Measurements from ENCODE around the gene SCAMP4.
"Not testable (repeated sequence)": the region's sequence is repeated elsewhere in the genome, so short reads cannot be mapped to it uniquely, and the experiment has no call there.

The SCAMP4 gene

DNA sequence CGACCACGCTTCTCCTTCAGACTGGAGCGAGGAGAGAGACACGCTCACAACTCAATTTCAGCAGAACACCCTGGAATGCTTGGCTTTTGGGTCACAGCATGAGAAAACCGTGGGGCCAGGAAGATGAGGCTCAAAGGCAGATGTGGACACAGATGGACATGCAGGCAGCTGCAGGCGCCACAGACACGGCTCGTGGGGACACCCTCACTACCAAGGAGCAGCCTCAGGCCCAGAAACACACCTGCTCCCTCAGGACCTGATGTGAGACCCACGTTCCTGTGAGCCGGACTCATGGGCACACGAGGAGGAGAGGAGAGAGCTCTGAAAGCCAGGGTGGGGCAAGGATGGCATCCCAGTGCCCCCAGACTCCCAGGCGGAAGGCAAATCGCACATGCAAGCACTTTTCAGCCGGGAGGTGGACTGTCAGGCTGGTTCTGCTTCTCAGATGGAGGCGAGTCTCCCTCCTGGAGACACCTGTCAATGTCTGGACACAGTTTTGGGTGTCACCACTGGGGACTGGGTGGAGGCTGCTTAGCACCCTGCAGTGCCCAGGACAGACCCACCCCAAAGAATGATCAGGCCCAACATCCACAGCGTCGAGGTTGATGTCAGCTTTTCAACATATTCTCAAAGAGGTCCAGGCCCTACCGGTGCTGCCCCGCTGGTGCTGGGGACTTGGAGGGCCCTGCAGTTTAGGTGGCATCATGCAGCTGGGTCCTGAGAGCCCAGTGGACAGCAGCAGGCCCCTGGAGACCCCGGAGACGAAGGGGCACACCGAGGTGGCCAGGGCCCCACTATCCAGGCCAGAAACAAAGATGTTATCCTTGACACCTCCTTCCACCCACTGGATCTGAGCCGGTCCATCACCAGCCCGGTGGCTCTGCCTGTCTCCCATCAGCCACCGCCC is 22.2 kb upstream of the SCAMP4 start:
- no peak for DNase-seq (ENCODE audit: low read depth, low spot score)

DNA sequence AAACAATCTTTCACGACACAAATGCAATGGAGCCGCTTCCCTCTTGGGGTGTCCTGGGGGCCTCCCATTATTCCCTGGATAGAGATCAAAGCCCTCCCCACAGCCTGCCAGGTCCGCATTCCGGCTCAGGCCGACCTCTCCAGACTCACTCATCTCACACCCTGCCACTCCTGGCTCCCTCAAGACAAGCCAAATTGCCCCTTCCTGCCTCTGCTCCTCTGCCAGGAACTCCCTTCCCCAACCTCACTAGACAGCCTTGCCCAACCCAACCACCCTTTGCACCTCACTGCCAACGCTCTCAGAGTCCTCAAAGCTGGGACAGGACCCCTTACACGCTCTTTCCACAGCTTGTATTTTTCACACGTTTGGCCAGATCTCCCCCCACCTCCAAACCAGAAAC is 21.4 kb upstream of the SCAMP4 start:
- DNase-seq (ENCODE audit: low read depth, low spot score) = no peak

DNA sequence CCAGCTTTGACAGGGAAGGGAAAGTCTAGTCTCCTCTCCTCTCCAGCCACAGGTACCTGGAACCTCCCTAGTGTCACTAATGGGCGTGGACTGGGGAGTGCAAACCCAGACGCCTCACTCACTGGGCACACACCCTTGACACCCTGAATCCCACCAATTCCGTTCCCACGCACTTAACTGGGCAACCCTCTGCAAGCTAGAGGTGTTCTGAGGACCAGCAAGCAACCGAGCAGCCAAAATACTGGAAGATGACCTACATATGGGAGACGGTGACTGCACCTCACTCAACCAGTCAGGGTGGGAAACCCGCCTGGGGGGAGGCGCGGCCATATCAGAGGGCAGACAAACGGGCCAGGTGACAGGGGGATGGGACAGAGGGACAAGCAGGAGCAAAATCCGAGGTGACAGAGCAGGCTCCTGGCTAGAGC is 20.9 kb upstream of the SCAMP4 start:
- no peak for DNase-seq (ENCODE audit: low read depth, low spot score)

DNA sequence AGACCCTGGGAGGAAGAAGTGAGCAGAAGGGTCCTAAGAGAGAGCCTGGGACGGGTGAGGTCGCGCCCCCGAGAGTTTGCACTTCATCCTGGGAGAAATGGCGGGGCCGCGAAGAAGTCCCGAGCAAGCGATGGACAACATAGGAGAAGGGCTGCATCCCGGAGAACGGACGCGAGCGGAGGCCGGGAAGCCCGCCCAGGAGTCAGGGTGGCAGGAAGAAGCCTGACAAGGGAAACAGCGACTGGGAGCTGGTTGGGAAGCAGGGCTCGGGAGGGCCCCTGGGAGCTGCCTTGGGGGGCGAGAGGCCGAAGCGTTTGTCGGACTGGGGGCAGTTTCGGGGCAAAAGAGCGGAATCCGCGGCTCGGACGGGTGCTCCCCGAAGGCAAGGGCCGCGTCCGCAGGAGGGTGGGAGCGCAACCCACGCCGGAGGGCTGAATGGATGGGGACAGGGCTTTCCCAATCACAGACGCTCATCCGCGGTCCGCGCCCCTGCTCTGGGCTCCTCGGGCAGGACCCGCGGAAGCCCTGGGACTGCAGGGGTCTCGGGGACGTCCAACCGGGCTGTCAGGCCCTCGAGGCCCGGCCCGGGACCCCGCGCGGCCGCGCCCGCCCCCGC is 20.4 kb upstream of the SCAMP4 start:
- DNase-seq (ENCODE audit: low read depth, low spot score) = no peak

DNA sequence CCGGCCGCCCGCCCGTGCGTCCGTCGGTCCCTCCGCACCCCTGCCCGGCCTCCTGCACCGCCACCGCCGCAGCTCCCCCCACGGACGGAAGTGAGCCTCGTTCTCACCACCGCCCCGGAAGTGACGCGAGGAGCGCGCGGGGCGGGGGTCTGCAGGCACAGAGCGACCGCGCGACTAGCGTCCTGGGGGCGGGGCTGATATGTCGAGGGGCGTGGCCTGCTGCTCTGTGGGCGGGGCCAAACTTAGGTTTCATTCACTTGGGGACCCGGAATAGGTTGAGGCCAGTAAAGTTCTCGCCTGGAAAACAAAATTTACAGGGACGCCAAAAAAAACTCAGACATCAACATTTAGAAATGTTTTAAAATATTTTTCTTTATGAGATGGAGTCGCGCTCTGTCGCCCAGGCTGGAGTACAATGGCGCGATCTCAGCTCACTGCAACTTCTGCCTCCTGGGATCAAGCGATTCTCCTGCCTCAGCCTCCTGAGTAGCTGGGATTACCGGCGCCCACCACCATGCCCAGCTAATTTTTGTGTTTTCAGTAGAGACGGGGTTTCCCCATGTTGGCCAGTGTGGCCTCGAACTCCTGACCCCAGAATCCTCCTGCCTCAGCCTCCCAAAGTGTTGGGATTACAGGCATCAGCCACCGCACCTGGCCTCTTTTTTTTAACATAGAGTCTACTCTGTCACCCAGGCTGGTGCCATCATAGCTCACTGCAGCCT is 19.6 kb upstream of the SCAMP4 start, which contains the start of gene ABHD17A:
Gene ABHD17A, minus strand, starts transcription at position 99 of the 722 bp plus-strand sequence. CDS start 3,930 bp downstream, outside the sequence.
- peak; percentile 74 for DNase-seq (ENCODE audit: low read depth, low spot score)

DNA sequence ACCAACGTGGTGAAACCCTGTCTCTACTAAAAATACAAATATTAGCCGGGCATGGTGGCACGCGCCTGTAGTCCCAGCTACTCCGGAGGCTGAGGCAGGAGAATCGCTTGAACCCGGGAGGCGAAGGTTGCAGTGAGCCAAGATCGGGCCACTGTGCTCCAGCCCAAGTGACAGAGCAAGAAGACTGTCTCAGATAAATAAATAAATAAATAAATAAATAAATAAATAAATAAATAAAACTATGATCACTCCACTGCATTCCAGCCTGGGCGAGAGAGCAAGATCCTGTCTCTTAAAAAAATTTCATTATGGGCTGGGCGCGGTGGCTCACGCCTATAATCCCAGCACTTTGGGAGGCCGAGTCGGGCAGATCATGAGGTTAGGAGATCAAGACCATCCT is 18.8 kb upstream of the SCAMP4 start:
- not testable (repeated sequence) for DNase-seq (ENCODE audit: low read depth, low spot score)

DNA sequence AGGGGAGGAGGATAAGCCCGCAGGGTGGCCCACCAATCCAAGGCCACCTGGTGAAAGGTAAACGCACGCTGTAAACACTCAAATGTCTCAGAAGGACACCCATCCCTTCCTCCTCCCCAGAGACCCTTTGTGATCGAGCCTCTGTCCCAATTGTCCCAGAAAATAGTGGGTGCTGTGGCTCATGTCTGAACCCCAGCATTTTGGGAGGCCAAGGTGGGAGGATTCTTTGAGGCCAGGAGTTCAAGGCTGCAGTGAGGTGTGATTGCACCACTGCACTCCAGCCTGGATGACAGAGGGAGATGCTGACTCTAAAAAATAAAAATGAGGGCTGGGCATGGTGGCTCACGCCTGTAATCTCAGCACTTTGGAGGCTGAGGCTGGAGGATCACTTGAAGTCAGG is 16.8 kb upstream of the SCAMP4 start:
- DNase-seq (ENCODE audit: low read depth, low spot score) = no peak

DNA sequence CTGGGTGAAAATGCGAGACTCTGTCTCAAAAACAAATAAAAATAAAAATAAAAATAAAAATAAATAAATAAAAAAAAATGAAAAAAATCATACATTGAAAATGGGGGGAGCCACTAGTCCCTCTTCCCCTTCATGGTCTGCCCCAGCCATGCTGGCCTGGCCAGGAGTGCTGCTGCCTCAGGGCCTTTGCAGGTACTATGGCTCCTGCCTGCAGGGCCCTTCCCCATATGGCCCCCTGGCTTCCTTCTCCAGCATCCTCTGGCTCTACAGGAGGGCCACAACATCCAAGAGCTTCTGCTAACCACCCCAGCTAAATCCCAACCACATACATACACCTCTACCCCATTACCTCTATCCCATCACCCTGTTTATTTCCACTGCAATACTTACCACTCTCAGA is 15.3 kb upstream of the SCAMP4 start:
- DNase-seq (ENCODE audit: low read depth, low spot score) = no peak

DNA sequence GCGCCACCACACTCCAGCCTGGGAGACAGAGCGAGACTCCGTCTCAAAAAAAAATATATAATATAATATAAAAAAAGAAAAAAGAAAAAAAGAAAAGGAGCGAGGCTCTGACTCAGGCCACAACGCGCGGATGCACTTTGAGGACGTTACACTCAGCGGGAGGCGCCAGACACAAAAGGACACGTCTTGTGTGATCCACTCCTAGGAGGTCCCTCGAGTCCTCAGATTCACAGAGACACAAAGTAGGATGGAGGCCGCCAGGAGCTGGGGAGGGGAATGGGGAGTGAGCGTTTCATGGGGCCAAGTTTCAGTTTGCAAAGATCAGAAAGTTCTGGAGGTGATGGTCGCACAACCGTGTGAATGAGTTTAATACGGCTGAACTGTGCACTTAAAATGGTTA is 11.4 kb upstream of the SCAMP4 start:
- no peak for DNase-seq (ENCODE audit: low read depth, low spot score)

DNA sequence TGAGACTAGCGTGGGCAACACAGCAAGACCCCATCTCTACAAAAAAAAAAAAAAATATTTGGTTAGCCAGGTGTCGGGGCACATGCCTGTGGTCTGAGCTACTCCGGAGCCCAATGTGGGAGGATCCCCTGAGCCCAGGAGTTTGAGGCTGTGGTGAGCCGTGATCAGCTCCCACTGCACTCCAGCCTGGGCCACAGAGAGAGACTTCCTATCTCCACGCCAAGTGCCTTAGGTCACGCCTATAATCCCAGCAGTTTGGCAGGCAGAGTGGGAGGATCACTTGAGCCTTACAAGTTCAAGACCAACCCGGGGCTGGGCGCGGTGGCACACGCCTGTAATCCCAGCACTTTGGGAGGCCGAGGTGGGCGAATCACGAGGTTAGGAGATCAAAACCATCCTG is 8.7 kb upstream of the SCAMP4 start:
- DNase-seq (ENCODE audit: low read depth, low spot score) = no peak

DNA sequence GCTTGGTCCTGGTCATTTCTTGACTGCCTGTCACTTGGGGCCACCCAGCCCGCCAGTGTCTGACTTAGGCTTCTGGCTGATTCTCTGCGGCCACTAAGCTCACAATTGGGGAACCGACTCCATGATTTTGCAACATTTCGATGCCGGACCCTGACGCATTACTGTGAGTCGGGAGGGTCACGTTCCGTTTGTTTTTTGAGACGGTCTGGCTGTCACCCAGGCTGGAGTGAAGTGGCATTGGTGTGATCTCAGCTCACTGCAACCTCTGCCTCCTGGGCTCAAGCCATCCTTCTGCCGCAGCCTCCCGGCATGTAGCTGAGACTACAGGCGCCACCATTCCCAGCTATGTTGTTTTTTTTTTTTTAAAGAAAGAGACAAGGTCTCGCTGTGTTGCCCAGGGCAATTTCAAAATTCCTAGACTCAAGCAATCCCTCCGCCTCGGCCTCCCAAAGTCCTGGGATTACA is 3.2 kb upstream of the SCAMP4 start:
- DNase-seq (ENCODE audit: low read depth, low spot score) = no peak

DNA sequence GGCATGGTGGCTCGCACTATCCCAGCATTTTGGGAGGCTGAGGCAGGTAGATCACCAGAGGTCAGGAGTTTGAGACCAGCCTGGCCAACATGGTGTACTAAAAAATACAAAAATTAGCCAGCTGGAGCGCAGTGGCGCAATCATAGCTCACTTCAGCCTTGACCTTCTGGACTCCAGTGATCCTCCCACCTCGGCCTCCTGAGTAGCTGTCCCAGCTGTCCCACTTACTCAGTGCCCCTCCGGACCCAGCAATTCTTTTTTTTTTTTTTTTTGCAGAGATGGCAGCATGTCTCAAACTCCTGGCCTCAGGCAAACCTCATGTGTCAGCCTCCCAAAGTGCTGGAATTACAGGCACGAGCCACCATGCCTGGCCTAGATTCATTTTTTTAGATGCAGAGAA is 2.3 kb upstream of the SCAMP4 start:
- no peak for DNase-seq (ENCODE audit: low read depth, low spot score)

DNA sequence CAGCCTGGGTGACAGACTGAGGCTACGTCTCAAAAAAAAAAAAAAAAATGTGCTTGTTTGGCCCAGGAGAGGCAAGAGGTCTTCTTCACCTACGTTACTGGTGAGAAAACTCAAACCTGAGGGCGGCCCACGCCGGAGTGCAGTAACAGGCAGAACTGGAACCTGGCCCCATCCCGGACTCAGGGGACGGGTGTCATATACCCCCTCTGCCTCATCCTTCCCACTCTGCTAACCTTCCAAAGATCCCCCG is 414 bp upstream of the SCAMP4 start:
- DNase-seq (ENCODE audit: low read depth, low spot score) = no peak

DNA sequence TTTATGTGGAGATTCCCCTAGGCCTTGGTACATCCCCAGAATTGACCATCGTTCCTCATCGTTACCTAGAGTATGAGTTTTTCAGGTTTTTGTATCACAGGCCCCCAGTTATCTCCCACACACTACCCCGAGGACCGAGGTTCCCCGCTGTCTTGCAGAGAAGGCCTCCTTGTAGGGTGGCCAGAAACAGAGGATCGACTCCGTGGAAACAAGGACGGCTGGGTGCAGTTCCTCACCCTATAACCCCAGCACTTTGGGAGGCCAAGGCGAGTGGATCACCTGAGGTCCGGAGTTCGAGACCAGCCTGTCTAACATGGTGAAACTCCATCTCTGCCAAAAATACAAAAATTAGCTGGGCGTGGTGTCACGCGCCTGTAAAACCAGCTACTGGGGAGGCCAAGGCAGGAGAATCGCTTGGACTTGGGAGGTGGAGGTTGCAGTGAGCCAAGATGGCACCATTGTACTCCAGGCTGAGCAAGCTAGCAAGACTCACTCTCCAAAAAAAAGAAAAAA is 720 bp downstream of the SCAMP4 start:
- no peak for DNase-seq (ENCODE audit: low read depth, low spot score)

DNA sequence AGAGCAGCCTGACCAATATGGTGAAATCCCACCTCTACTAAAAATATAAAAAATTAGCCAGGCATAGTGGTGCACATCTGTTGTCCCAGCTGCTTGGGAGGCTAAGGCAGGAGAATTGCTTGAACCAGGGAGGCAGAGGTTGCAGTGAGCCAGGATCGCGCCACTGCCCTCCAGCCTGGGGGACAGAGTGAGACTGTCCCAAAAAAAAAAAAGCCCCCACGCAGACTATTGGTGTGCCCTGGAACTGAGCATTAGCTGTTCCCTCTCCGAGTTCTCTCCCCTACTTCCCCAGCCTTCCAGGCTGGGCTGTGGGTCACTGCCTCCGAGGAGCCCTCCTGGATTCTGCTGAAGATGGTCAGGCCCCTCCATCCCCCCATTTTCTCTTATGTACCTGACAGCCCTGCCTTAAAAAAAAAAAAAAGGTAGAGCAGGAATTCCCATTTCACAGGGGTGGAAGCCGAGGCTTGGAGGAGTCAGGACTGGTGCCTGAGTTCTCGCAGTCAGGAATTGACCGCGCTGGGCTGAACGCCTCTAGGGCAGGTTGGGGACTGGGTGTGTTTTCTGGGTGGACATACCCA is 1.9 kb downstream of the SCAMP4 start:
- no peak for DNase-seq (ENCODE audit: low read depth, low spot score)

DNA sequence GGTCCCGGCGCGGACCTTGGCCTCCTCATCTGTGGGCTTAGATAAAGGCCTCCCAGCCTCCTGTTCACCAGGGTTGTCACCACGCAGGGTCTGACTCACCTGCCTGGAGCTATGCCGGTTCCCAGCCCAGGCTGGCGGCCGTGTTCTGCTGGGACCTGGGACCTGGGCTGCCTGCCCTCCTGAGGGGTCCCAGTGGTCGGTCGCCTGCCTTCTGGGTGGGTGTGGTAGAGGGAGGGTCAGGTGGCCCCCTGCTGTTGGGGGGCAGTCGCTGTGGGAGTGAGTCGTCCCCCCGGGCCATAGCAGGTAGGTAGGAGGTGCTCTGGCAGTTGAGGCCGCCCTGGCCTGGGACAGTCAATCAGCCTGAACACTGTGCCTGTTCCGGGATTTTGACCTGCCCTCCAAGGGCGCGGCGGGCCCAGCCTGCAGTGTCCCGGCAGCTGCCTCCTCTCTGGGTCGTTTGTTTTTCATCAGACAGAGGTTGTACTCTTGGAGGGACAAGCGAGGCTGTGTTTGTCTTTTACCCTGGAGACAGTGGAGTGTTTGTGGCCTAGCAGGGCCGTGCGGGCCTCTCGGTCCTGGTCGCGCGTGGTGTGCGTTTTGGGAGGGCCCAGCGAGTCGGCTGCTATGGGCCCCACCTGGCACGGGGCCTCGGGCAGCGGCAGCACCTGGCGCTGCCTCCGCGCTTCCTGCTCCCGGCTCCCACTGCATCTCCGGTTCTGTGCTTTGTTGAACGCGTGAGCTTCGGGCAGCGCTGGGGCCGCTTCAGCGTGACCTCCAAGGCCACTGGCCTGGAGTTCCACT is 2.6 kb downstream of the SCAMP4 start:
- DNase-seq (ENCODE audit: low read depth, low spot score) = no peak

DNA sequence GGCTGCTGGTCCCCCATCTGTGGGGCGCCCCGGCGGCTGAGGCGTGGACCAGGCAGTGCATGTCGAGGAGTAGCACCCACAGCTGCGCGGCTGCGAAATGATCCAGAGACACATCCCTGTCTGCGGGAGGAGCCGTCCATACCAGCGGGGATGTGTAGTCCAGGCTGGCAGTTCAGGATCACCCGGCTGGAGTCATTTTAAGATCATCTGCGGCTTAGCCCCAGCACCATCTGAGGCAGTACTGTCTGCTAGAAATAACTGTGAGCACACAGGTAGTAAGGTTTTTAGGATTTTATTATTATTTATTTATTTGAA is 3.1 kb downstream of the SCAMP4 start:
- DNase-seq (ENCODE audit: low read depth, low spot score) = no peak

DNA sequence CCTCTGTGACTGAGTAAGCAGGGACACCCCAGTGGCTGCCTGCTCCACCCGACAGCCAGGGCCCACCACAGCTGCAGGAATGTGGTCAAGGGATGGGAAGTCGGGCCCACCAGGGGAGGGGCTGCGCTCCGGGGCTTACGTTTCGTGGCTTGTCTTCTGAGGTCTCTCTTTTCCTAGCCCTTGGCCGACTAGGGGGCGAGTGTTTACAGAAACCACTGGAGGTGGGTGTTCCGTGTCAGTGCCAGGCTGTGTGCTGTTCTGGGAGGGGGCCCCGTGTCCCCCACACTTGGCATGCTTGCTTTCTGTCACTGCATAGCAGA is 4.5 kb downstream of the SCAMP4 start:
- DNase-seq (ENCODE audit: low read depth, low spot score) = no peak

DNA sequence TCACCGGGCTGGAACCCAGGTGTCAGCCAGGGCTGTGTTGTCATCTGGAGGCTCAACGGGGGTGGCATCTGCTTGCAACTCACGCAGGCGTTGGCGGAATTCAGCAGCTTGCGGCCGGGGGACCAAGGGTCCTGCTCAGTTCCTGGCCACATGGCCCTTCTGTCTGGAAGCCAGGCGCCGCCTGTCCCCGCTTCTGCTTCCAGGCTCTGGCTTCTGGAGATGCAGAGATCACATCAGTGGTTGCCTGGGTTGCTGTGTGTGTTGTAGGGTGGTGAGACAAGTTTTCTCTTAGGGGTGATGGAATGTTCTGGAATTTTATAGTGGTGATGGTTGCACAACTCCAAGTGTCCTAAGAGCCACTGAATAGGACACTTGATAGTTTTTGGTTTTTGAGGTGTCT is 5.0 kb downstream of the SCAMP4 start:
- no peak for DNase-seq (ENCODE audit: low read depth, low spot score)

DNA sequence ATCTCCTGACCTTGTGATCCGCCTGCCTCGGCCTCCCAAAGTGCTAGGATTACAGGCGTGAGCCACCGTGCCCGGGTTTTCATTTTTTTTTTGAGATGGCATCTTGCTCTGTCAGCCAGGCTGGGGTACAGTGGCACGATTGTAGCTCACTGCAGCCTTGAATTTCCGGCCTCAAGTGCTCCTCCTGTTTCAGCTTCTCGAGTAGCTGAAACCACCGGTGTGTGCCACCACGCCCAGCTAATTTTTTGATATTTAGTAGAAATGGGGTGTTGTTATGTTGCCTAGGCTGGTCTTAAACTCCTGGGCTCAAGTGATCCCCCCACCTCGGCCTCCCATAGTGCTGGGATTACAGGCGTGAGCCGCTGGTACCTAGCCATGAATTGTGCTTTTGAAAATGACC is 5.9 kb downstream of the SCAMP4 start:
- DNase-seq (ENCODE audit: low read depth, low spot score) = no peak

DNA sequence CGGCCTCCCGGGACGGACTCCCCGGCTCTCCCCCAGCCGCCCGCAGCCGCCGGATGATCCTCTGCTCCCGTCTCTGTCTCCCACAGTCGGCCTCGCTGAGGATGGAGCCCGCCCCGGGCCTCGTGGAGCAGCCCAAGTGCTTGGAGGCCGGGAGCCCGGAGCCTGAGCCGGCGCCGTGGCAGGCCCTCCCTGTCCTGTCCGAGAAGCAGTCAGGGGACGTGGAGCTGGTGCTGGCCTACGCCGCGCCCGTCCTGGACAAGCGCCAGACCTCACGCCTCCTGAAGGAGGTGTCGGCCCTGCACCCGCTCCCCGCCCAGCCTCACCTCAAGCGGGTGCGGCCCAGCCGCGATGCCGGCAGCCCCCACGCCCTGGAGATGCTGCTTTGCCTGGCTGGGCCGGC is 6.8 kb downstream of the SCAMP4 start:
- no peak for DNase-seq (ENCODE audit: low read depth, low spot score)
